ENCODE results near the gene OR2Y1.

- TF ChIP-seq, protein P1, sequence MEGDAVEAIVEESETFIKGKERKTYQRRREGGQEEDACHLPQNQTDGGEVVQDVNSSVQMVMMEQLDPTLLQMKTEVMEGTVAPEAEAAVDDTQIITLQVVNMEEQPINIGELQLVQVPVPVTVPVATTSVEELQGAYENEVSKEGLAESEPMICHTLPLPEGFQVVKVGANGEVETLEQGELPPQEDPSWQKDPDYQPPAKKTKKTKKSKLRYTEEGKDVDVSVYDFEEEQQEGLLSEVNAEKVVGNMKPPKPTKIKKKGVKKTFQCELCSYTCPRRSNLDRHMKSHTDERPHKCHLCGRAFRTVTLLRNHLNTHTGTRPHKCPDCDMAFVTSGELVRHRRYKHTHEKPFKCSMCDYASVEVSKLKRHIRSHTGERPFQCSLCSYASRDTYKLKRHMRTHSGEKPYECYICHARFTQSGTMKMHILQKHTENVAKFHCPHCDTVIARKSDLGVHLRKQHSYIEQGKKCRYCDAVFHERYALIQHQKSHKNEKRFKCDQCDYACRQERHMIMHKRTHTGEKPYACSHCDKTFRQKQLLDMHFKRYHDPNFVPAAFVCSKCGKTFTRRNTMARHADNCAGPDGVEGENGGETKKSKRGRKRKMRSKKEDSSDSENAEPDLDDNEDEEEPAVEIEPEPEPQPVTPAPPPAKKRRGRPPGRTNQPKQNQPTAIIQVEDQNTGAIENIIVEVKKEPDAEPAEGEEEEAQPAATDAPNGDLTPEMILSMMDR (IDR thresholded peaks at IDR 0.05), result no peak
- TF ChIP-seq POLR2AphosphoS5 (IDR thresholded peaks at IDR 0.05), result no peak
Observed at GRCh38 chr5:180787711-180788431, 48.0 kb upstream of the OR2Y1 start.

Measured in sigmoid colon (tissue), 4 donors.